IPS DF 4.7 (cell line): ENCODE measurements around the gene CCM2.
"Not testable (repeated sequence)": the region's sequence is repeated elsewhere in the genome, so short reads cannot be mapped to it uniquely, and the experiment has no call there.

ENCODE experiments used
- DNase-seq: peaks from one replicate; pipeline ENCODE4 v3.0.0-alpha.2; 2013; ENCODE audit warnings: low spot score; ENCODE audit errors: extremely low read depth

Gene CCM2

DNA sequence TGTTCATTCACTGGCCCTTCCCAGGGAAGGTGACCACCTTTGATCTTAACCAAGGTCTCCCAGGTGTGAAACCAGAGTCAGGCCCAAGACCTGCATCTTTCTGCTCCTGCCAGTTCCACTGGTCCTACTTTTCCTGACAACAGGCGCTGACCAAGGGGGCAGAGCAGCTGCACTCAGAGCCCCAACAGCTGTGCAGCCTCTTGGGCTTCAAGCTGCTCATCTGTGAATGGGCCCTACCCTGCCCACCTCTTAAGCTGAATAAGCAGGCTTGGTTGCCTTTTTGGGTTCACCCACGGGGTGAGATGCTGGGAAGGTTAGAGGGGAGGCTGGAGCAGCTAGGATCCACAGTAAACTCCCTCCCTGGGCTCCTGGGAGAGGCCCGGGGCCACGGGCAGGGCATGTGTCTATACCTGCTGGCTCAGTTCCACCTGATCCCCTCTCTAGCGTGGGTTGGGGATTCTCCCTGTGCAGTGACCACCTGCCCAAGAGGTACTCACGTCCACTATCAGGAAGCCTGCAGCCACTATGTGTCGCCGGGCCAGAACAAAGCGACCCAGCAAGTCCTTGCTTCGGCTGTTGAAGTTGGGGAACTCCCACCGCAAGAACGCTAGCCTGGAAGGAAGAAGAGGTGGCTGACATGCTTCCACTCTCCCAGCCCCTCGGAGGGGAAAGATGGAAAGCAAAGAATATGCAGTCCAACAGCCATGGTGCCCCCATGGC, 100.9 kb downstream of the CCM2 start:
- no peak for DNase-seq

- no peak for DNase-seq
Measured at GRCh38 chr7:45101748-45102147, 101.7 kb downstream of the CCM2 start.

DNA sequence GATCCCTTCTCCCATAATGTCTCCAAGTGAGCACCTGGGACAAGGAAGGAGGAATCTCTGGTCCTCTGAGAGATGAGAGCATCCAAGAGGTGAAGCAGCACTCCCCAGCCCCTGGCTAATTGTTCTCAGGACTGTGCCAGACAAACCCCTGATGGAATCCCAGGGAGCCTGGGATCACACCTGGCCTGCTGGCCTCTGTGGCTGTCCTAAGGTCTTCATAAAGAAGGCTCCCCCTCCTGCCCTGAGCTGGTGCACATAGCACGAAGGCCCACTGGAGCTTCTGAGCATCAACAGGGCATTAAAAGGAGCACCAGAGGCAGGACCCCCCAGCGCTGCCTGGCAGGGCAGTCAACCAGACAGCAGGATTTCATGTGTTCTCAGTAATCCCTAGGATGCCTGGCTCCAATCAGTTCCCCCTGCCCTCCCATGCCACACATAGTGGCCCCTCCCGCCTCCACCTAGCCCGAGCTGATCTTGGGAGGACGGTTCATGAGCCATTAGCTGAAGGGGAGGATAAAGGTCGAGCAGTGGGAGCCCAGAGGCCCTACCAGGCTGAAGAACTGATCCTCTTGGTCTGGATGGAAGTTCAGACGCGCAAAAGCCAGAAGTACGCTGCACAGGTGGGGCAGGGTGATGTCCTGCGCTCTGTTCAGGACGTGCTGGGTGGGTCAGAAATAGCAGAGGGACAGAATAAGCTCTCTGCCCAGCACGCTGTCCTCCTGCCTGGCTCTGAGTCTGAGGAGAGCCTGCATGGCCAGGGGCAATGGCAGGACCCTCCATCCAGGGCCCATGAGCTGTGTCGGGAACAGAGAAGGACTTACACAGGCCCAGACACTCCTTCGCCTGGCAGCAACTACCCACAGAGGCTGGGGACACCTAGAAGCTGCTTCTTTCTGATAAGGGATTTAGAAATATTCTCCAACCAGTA, 103.0 kb downstream of the CCM2 start:
- no peak for DNase-seq

- no peak for DNase-seq
Measured at GRCh38 chr7:45103958-45104843, 104.2 kb downstream of the CCM2 start.

- DNase-seq: no peak
Measured at GRCh38 chr7:45104844-45105587, 105.0 kb downstream of the CCM2 start.

DNA sequence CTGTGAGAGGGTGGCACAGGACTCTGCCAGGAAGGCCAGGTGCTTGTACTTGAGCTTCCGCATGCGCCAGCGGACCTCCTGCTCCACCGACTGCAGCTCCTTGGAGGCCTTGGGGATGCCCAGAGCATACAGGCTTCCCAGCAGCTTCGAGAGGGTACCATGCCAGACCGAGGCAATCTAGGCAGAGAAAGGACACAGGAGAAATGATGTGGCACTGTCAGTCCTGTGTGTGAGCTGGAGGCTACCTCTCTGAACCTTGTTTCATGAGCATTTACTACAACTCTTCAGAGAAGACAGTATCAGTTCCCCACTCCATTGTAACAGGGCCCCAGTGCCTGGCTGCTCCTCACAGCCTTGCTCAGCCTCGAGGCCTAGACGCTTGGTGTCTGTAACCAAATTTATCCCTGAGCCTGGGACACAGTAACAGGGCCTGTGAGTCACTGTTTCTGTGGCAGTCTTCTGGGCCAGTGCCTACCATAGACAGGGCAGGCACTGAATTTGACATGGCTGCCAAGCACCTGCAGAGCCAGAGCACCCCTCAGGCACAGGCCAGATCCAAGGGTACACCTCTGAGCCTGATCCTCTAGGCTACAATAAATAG, 105.7 kb downstream of the CCM2 start:
- no peak for DNase-seq

DNA sequence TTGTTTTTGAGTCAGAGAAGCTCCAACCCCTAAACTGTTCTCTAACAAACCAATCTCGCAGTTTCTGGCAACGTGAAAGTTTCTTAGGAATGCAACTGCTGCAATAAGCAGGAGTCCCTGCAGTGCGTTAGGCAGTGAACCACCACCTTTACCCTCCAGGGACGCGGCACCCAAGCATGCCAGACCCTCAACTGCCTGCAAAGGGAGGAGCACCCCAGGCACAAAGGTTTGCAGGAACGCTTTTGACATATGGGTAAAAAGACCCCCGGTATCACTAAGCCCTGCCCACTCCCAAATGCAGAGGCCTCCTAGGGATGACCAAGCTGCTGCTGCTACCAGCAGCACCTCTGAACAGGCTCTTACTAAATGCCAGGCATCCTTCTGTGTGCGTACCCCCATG, 106.8 kb downstream of the CCM2 start:
- no peak for DNase-seq

GRCh38 chr7:45107356-45107755, 107.4 kb downstream of the CCM2 start:
- DNase-seq: no peak

DNA sequence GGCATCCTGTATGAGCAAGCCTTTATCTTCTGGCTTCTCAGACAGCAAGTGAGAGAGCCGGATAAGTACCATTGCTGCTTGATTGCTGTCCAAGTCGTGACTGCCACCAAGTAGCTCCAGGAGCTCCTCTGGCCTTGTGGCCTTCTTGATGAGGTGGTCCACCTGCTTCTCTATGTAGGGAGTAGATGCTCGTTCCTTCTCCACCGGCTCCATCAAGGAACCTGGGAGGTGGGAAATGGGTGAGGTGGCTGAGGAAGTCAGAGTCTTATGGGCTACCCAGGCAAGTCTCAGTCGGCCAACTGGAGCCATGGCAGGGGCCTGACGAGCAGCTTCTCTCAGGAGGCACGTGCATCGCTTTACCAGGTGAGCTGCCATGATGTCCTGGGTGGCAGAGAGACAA, 108.9 kb downstream of the CCM2 start:
- no peak for DNase-seq

DNA sequence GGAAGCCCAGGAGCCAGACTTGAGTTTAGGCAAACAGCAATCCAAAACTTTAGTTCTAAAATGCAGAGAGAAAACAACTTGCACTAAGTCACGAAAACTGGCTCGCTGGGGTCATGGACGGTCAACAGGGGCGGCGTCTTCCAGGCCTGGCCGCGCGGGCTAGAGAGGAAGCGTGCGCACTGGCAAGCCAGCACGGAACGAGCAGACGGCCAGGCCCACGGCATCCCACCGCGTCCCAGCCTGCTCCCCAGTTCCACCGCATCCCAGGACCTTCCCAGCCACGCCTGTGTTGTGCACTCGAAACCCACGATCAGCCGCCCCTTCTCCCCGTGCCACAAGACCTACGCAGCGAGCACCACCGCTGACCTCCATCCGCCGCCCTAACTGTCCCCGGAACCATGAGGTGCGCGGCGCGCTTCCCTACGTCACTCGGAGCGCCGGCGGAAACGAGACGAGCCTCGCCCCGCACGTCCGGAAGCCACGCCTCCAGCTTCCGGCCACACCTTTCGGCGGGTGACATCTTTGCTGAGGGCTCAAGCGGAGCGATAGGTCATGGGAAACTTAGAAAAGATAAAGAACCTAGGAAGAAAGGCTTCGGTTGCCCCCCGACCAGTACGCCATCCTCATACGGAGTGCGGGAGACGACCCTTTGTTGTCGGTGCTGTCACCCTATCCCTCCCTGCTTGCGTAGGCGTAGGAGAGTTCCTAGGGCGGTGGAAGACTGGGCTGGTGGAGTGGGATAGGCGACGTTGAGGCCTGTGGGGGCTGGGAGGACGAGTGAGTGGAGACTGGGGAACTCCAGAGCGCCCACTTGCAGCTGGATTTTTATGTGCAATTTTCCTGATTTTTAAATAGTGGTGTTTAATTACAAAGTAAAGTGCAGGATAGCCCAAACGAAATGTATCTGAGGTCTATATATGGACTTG, 111.6 kb downstream of the CCM2 start, which contains the start of gene TBRG4:
Gene TBRG4, minus strand, starts transcription at position 400 of the 926 bp plus-strand sequence. CDS start 2,460 bp downstream, outside the sequence.
- peak; percentile 87 for DNase-seq

- no peak for DNase-seq
Measured at GRCh38 chr7:45112648-45113047, 112.6 kb downstream of the CCM2 start.

- DNase-seq: not testable (repeated sequence)
Measured at GRCh38 chr7:45114257-45114656, 114.3 kb downstream of the CCM2 start.

- no peak for DNase-seq
Measured at GRCh38 chr7:45114926-45115325, 114.9 kb downstream of the CCM2 start.

- no peak for DNase-seq
Measured at GRCh38 chr7:45116048-45116447, 116.0 kb downstream of the CCM2 start.

- no peak for DNase-seq
Measured at GRCh38 chr7:45117582-45117981, 117.6 kb downstream of the CCM2 start.

DNA sequence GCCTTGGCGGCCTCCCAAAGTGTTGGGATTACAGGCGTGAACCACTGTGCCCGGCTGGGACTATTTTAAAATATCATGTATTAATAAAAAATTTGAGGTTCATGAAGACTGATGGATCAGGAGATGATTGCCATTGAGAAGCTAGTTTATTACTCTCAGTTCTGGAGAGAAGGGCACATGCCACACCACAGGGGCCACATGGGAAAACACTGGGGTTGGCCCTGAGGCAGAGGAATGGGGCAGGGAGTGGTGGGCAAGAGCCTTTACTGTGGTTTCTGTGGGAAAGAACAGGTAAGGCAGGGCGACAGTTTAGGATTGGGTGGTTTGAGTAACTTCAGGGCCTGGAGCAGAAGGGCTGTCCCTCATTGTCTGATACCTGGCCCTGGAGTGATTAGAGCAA, 118.3 kb downstream of the CCM2 start:
- DNase-seq: no peak

- no peak for DNase-seq
Measured at GRCh38 chr7:45118889-45119331, 118.9 kb downstream of the CCM2 start.

- no peak for DNase-seq
Measured at GRCh38 chr7:45119550-45119949, 119.5 kb downstream of the CCM2 start.
